Measurements from ENCODE around the gene WWC2.

Gene WWC2

DNA sequence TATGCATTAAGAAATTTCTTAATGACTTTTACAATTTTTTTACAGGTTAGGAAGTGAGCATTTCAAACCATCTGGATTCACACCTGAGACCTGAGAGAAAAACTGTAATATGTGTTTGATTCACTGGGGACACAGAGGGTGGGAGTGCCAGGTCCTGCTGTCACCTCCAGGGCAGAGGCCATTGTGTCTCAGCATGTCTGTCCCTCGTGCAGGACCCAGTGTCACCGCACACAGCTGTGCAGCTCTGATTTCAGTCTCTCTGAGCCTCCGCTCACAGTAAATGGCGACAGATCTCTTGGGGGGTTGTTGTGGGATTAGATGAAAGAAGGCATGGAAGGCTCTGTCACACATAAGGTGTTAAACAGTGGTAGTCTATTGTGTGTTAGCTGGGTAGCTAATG is 246.2 kb downstream of the WWC2 start:
- TF ChIP-seq, protein P1, sequence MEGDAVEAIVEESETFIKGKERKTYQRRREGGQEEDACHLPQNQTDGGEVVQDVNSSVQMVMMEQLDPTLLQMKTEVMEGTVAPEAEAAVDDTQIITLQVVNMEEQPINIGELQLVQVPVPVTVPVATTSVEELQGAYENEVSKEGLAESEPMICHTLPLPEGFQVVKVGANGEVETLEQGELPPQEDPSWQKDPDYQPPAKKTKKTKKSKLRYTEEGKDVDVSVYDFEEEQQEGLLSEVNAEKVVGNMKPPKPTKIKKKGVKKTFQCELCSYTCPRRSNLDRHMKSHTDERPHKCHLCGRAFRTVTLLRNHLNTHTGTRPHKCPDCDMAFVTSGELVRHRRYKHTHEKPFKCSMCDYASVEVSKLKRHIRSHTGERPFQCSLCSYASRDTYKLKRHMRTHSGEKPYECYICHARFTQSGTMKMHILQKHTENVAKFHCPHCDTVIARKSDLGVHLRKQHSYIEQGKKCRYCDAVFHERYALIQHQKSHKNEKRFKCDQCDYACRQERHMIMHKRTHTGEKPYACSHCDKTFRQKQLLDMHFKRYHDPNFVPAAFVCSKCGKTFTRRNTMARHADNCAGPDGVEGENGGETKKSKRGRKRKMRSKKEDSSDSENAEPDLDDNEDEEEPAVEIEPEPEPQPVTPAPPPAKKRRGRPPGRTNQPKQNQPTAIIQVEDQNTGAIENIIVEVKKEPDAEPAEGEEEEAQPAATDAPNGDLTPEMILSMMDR (IDR thresholded peaks at IDR 0.05; ENCODE audit: insufficient read depth, low read depth, low read length, missing control alignments) = no peak
- DNase-seq (ENCODE audit: low read depth) = no peak
- H3K4me3 ChIP-seq (ENCODE audit: low read depth, low read length) = no peak overlapping the region

DNA sequence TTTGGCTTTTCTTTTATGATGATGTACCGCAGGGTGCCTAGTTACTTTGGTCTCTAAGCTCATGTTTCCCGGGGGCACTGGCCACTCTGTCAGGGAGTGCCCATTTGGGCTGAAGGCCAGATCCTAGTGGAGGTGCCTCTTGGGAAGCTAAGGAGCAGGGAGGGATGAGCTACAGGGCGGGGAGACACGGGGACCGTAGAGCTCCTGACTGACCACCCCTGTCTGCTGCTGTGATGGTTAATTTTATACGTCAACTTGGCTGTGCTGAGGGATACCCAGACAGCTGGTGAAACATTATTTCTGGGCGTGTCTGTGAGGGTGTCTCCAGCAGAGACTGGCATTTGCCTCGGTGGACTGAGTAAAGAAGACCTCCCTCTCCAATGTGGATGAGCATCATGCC is 248.1 kb downstream of the WWC2 start:
- DNase-seq (ENCODE audit: low read depth) = no peak
- H3K4me3 ChIP-seq (ENCODE audit: low read depth, low read length) = no peak overlapping the region
- TF ChIP-seq, protein P1 (IDR thresholded peaks at IDR 0.05; ENCODE audit: insufficient read depth, low read depth, low read length, missing control alignments) = no peak

DNA sequence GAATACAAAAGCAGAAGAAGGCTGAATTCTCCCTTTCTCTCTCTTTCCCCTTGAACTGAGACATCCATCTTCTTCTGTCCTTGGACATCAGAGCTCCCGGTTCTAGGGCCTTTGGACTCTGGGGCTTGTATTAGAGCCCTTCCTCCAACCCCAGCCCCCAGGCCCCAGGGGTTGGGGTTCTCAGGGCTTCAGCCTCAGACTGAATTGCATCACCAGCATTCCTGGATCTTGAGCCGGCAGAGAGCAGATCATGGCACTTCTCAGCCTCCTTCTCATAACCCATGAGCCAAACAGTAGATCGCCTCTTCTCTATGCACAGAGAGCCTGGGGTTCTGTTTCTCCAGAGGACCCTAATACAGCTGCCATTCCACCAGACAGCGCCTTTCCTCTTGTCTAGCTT is 248.5 kb downstream of the WWC2 start:
- DNase-seq (ENCODE audit: low read depth) = no peak
- TF ChIP-seq, protein P1 (IDR thresholded peaks at IDR 0.05; ENCODE audit: insufficient read depth, low read depth, low read length, missing control alignments) = no peak
- H3K4me3 ChIP-seq (ENCODE audit: low read depth, low read length) = no peak overlapping the region

DNA sequence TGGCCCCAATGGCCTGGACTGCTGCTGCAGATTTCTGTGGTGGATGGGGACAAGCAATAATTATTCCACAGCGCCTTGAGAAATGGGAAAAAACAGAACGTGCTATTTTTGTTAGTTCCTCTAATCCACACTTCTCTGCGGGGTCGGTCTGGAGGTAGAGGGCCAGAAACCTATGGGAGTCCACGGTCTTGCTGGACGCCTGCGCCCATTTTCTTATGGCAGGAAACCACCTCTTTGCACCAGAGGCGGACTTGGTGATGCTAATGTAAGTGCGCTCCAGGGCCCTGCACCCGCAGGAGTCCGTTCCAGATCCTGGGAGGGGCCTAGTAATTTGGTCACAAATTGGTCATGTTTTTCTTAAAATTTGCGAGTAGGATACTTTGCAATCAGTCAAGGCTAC is 249.1 kb downstream of the WWC2 start:
- no peak for DNase-seq (ENCODE audit: low read depth)
- H3K4me3 ChIP-seq (ENCODE audit: low read depth, low read length) = no peak overlapping the region
- TF ChIP-seq, protein P1 (IDR thresholded peaks at IDR 0.05; ENCODE audit: insufficient read depth, low read depth, low read length, missing control alignments) = no peak

DNA sequence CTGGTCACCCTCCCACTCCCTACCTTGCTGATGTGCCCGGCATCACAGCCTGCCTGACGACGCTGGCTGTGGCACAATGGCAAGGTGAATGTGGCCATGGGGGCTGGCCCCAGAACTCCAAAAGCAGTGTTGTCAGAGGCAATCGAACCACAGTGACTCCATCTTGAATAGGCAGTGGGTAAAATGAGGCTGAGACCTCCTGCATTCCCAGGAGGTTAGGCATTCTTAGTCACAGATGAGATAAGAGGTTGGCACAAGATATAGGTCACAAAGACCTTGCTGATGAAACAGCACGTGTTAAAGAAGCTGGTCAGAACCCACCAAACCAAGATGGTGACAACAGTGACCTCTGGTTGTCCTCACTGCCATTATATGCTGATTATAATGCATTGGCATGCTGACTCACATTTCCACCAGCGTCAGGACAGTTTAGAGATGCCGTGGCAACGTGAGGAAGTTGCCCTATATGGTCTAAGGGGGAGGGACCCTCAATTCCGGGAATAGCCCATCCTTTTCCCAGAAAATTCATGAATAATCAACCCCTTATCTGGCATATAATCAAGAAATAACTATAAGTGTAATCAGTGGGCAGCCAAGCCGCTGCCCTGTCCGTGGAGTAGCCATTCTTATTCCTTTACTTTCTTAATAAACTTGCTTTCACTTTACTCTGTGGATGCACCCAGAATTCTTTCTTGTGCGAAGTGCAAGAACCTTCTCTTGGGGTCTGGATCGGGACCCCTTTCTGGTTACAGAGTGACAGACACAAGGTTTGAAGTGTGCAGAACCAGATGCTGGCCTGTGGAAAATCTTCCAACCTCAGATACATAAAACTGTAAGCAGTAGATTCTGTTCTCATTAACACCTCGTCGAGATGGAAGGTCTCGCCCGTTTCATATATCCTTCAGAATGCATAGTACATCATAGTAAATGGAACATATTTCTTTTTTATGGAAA is 249.9 kb downstream of the WWC2 start:
- DNase-seq (ENCODE audit: low read depth) = no peak
- TF ChIP-seq, protein P1 (IDR thresholded peaks at IDR 0.05; ENCODE audit: insufficient read depth, low read depth, low read length, missing control alignments) = no peak
- no peak overlapping the region for H3K4me3 ChIP-seq (ENCODE audit: low read depth, low read length)

DNA sequence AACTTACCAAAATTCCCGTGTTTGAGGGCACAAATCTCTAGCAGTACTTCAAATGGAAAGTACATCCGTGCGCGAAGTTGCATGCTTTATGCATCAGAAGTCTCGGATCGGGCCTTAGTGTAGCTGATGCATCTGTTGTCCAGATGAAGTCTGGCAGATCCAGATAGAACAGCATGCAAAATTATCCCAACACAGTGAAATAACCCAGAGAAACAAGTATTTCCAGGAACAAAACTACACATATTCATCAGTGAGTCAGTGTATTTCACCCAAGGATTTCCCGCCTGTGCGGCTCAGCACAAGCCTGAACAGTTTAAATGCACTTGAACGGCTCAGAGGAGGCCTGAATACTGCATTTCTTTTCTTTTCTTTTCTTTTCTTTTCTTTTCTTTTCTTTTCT is 250.6 kb downstream of the WWC2 start:
- H3K4me3 ChIP-seq (ENCODE audit: low read depth, low read length) = no peak overlapping the region
- TF ChIP-seq, protein P1 (IDR thresholded peaks at IDR 0.05; ENCODE audit: insufficient read depth, low read depth, low read length, missing control alignments) = no peak
- no peak for DNase-seq (ENCODE audit: low read depth)

Data from GM12865 (cell line).